ENCODE measurements around the gene SBNO1.

GRCh38 chr12:123282111-123282510 lies 82.5 kb downstream of the SBNO1 start:
- TF ChIP-seq CTCF (IDR thresholded peaks at IDR 0.05) = no peak
- TF ChIP-seq POLR2A (IDR thresholded peaks at IDR 0.05) = no peak

All from right lobe of liver (tissue), 4 donors.